GM12891 (cell line): Measurements from ENCODE around the gene XPA.
"Not testable (repeated sequence)": the region's sequence is repeated elsewhere in the genome, so short reads cannot be mapped to it uniquely, and the experiment has no call there.

Source experiments
- DNase-seq: peaks from one replicate; pipeline ENCODE4 v3.0.0; 2011; ENCODE audit warnings: low spot score; ENCODE audit not compliant: insufficient read length
- FAIRE-seq: peaks from 2 replicates; lab custom pipeline; 2011; peaks lifted over from hg19 to GRCh38; lab: Jason Lieb, UNC
- PAX5 ChIP-seq: IDR thresholded peaks from 2 replicates; pipeline ENCODE4 v1.6.1; 2011; ENCODE audit warnings: low read length, moderate library complexity, mild to moderate bottlenecking; ENCODE audit not compliant: insufficient read depth, severe bottlenecking
- POLR2A ChIP-seq: IDR thresholded peaks from 2 replicates; pipeline ENCODE4 v1.6.1; 2011; ENCODE audit warnings: low read depth, low read length, control low read depth
- POLR2AphosphoS5 ChIP-seq: IDR thresholded peaks from 2 replicates; pipeline ENCODE4 v1.6.1; 2011; ENCODE audit warnings: low read depth, low read length, control low read depth
- POU2F2 ChIP-seq: IDR thresholded peaks from 2 replicates; pipeline ENCODE4 v1.6.1; 2011; ENCODE audit warnings: low read depth, mild to moderate bottlenecking, control low read depth, low read length, moderate library complexity
- SPI1 ChIP-seq: IDR thresholded peaks from 2 replicates; pipeline ENCODE4 v1.6.1; 2011; ENCODE audit warnings: low read depth, low read length, control low read depth
- TAF1 ChIP-seq: IDR thresholded peaks from 2 replicates; pipeline ENCODE4 v1.6.1; 2011; ENCODE audit warnings: low read depth, low read length, control low read depth

Gene XPA

DNA sequence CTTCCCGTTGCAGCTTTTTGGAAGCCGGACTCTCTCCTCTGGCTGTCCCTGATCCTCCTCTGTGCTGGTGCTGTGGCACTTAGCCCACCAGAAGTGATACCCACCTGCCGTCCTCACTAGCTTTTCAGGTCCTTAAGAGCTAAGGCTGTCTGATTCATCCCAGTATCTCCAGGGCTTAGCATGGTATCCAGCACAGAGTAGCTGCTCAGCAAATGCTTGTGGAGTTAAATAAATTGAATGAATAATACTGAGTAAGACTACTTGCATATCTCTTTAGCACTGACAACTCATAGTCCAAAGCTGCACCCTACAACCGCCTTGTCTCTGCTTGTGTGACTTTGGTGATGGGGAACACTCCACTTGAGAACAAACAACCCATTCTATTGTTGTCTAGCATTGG, 7.7 kb upstream of the XPA start:
- FAIRE-seq = no peak
- no peak for TF ChIP-seq POLR2AphosphoS5
- no peak for TF ChIP-seq SPI1
- no peak for TF ChIP-seq PAX5
- TF ChIP-seq POLR2A = no peak
- TF ChIP-seq TAF1 = no peak
- no peak for TF ChIP-seq POU2F2
- no peak for DNase-seq

DNA sequence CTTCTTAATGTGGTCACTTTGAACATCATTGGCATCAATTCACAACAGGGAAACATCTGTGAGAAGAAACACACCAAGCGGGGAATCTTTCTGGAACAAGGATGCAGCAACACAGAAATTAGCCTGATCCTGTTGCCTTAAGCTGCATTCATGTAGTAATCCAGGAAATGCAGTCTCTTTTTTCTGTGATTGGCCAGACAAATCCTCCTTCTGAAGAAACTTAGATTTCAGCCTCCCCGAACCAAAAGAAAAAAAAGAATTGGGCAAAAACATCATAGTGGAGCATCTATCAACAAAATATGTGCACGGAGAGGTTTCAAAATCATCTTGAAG, 7.2 kb upstream of the XPA start:
- FAIRE-seq = no peak
- TF ChIP-seq POLR2AphosphoS5 = no peak
- TF ChIP-seq POU2F2 = no peak
- no peak for DNase-seq

DNA sequence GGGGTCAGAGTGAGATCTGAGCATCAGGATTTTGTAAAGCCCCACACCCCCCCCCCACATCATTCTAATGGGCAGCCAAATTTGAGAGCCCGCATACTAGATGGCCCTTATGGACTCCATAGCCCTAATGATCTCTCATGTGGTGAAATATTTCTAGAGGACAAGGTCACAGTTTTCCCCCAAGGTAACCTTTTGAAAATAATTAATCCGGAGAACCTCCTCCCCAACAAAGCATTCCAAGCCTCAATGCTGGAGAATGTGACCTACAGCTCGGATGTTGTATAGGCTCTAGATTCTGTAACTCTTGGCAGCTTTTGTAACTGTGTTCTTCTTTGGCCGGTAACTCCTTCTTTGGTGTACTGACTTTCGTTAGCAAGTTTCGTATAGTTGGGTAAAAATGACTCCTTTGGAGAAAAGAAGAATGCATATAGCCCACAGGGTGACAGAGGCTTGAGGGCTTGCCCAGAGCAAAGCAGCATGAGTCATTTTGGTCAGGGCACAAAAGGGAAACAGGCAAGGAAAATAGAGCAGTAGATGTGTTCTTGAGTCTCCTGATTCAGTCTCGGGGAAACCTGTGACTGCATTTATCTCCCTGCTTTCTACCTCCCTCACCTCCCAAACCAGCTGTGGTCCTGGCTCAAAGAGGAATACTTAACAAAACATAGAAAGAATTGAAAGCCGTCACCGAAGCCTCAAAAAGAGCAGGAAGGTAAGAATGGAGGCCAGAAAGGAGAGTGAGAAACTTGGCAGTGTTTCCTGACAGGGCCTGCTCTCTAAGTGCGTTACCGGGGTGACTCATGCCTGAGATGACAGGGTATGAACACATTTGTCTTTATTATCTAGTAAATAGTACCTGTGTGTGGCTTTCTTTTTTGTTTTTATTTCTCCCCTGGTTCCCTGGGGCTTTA, 6.6 kb upstream of the XPA start:
- FAIRE-seq = no peak
- DNase-seq = no peak
- TF ChIP-seq POLR2A = no peak
- TF ChIP-seq POLR2AphosphoS5 = no peak
- no peak for TF ChIP-seq TAF1
- TF ChIP-seq POU2F2 = no peak
- no peak for TF ChIP-seq SPI1
- TF ChIP-seq PAX5 = no peak

DNA sequence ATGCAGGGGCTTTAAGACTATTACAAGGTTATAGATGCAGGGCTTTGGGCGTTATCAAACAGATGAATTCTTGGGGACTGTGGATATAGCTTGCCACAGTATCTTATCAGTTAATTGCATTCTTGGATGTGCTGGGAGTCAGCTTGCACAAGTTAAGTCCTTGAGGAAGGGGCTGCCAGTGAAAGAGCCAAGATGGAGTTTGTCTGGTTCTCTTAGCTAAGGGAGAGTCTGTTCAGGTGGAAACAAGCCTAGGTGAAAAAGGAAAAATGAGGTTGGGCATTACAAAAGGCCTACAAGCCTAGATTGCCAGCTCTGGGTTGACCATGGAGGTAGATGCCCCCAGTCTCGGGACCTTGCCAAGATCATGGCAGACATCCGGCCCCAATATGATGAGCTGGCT, 2.7 kb upstream of the XPA start:
- not testable (repeated sequence) for DNase-seq, FAIRE-seq

DNA sequence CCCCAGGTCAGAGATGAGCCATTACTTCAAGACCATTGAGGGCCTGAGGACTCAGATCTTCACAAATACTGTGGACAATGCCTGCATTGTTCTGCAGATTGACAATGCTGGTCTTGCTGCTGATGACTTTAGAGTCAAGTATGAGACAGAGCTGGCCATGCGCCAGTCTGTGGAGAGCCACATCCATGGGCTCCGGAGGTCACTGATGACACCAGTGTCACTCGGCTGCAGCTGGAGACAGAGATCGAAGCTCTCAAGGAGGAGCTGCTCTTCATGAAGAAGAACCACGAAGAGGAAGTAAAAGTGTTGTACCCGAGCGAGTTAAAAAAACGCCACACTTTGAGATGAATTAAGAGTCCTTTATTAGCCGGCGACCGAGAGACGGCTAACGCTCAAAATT, 2.1 kb upstream of the XPA start:
- FAIRE-seq, DNase-seq: not testable (repeated sequence)

DNA sequence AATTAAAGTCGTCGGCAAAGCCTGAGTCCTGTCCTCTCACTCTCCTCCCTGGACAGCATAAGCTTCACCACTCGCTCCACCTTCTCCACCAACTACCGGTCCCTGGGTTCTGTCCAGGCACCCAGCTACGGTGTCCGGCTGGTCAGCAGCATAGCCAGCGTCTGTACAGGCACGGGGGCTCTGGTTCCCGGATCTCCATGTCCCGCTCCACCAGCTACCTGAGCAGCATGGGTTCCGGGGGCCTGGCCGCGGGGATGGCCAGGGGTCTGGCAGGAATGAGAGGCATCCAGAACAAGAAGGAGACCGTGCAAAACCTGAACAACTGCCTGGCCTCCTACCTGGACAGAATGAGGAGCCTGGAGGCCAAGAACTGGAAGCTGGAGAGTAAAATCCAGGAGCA, 1.7 kb upstream of the XPA start:
- TF ChIP-seq POLR2AphosphoS5 (no peak), PAX5 (no peak), POU2F2 (no peak), TAF1 (no peak), POLR2A (no peak), SPI1 (no peak)
- DNase-seq (no peak), FAIRE-seq (no peak)

DNA sequence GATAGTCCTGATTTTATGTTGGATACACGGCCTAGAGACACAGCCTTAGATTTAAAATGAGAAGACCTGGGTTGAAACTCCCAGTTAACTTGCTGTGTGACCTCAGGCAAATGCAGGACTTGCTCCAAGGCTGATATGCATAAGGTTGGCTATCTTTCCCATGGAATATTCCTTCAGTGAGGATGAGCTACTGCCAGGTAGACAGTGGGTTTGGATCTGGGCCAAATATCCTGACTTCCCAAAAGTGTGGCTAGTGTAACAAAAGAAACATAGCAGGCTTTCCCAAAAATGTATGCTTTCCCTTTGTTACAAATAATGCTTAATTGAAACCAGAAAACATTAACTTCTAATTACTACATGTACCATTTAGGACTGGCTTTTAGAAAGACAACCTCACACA, 697 bp upstream of the XPA start:
- no peak for TF ChIP-seq POU2F2
- no peak for TF ChIP-seq PAX5
- TF ChIP-seq TAF1 = no peak
- no peak for TF ChIP-seq POLR2A
- no peak for TF ChIP-seq SPI1
- no peak for TF ChIP-seq POLR2AphosphoS5
- DNase-seq = no peak
- FAIRE-seq = no peak

DNA sequence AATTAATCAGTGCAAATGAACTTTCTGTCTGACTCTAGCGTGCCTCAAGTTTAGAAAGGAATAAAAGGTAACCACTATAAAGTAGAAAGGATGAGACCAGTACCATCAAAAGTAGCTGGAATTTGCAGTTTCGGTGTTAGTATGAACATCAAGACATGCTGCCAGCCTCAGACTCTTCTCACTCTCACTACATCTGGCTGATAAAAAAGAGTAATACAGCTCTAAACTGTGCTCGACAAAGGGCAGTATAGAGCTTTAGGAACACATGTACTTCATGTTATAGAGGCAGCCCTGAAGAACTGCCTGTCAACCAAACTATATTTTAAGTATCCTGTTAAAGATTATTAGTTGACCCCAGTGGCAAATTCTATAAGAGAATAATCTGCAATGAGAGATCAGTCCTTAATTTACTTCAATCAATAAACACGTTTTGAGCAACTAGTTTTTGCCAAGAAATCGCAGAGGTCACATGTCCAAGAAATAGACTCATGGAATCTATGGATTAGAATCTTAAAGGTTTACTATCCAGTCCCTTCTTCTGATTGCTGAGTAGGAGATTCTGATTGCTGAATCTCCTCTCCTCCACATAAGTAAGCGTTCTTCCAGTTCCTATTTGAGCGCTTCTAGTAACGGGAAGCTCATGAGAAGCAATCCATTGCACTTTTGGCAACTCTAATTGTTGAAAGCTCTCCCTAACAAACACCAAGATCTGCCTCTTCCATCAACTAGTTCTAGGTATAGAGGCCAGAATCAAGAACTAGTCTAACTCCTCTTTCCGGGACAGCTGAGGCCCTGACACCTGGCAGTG, 941 bp downstream of the XPA start:
- peak; percentile 13 for FAIRE-seq
- TF ChIP-seq TAF1 (no peak), POU2F2 (no peak), SPI1 (no peak), POLR2AphosphoS5 (no peak), POLR2A (no peak), PAX5 (no peak)
- no peak for DNase-seq

DNA sequence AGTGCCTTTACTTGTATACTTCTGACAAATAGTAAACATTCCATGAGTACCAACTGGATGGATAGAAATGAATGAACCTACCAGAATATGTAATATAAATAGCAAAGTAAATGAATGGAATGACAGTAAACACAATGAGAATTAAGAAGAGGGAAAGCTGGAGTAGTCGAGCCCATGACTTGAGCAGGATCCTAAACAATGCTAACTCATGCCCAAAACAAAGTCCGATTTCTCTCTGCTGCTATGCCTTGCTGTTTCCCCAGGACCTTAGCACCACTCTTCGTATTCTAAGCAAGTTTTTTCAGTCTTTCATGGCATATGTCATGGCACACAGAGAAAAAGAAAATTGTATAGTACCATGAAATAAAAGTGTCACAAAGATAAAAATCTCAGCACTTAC, 1.8 kb downstream of the XPA start:
- no peak for TF ChIP-seq POLR2A
- no peak for TF ChIP-seq TAF1
- no peak for TF ChIP-seq SPI1
- no peak for TF ChIP-seq PAX5
- TF ChIP-seq POLR2AphosphoS5 = no peak
- no peak for TF ChIP-seq POU2F2
- DNase-seq = no peak
- no peak for FAIRE-seq

DNA sequence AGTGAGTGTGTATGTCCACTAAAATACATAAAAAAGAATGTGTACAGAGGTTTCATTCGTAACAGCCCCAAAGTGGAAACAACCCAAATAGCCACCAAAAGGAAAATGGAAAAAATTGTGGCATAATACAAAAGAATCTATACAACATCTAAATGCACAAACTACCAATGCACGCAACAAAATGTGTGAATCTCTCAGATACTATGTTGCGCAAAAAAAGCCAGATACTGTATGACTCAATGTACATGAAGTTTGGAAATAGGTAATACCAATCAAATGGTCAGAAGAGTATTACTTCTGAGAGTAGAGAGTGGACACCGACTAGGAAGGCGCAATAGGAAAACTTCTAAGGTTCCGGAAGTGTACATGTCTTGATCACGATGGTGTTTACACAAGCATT, 2.4 kb downstream of the XPA start:
- TF ChIP-seq POLR2AphosphoS5 = no peak
- TF ChIP-seq POLR2A = no peak
- TF ChIP-seq PAX5 = no peak
- TF ChIP-seq POU2F2 = no peak
- no peak for TF ChIP-seq TAF1
- TF ChIP-seq SPI1 = no peak
- FAIRE-seq (no peak), DNase-seq (no peak)

DNA sequence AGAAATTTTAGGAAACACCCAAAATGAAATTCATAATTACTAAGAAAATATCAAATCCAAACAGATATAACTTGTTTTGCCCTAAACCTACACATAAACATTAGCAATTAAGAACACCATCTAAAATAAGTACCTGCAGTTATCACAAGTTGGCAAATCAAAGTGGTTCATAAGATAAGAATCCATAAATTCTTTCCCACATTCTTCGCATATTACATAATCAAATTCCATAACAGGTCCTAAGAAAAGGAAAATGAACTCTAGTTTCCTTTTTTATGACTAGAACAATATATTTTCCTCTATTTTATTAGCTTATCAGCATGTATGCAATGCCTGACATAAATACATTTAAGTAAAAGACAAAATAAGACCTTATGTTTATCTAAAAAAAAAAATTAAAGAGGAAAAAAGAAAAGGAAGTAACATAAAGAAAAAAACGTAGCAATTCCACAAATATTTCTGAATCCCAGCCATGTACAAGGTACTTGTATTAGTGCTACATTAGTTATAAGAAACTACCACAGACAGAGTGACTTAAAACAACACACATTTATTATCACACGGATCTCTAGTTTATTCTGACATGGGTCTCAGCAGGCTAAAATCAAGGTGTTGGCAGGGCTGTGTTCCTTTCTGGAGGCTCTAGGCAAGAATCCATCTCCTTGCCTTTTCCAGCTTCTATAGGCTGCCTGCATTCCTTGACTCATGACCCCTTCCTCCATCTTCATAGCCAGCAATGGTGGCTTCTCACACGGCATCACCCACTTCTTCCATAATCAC, 7.5 kb downstream of the XPA start:
- no peak for DNase-seq
- no peak for FAIRE-seq
- TF ChIP-seq POLR2A (no peak), TAF1 (no peak), SPI1 (no peak), POLR2AphosphoS5 (no peak), PAX5 (no peak), POU2F2 (no peak)
